GM18870 (cell line): ENCODE measurements around the gene EVPL.
"Not testable (repeated sequence)": the region's sequence is repeated elsewhere in the genome, so short reads cannot be mapped to it uniquely, and the experiment has no call there.

Source experiments
- ATAC-seq: cut with Tn5 transposase; IDR thresholded peaks from one replicate; pipeline ENCODE4 v1.9.1; 2021; ENCODE audit warnings: moderate library complexity; ENCODE audit not compliant: unreplicated experiment

The EVPL gene

DNA sequence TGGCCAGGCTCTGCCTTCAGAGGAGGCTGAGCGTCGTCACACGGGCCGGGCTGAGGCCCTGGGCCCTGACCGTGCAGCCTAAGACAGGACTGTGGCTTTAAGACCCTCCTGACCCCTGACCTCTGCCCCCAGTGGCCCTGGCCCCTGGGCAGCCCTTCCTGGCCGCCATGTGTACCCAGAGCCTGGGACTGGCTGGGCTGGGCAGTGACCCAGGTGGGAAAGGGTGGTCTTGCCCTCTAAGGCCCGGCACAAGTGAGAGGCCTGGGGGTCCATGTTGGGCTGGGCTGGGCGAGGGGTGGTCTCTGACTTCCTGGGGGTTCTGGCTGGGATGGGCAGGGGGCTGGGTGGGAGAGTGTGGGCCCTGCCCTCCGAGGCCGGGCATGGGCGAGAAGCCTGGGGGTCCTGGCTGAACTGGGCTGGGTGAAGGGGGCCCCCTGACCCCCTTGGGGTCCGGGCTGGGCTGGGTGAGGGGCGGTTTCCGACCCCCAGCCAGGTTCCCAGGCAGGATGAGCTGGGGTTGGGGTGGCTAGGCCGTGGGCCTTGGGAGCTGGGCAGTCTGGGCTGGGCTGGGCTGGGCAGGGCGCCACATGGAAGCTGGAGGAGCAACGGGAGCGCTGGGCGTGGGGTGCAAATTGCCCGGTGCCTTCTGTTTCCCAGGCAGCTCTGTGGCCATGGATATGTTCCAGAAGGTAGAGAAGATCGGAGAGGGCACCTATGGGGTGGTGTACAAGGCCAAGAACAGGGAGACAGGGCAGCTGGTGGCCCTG is 26.2 kb downstream of the EVPL start, which contains the start of gene CDK3:
TSS of gene CDK3 (plus strand) at position 101 of the 767 bp plus-strand sequence. CDS start at position 672, 571 bp downstream.
- ATAC-seq: no peak

- no peak for ATAC-seq
Observed at GRCh38 chr17:76000016-76000754, 26.9 kb downstream of the EVPL start.

DNA sequence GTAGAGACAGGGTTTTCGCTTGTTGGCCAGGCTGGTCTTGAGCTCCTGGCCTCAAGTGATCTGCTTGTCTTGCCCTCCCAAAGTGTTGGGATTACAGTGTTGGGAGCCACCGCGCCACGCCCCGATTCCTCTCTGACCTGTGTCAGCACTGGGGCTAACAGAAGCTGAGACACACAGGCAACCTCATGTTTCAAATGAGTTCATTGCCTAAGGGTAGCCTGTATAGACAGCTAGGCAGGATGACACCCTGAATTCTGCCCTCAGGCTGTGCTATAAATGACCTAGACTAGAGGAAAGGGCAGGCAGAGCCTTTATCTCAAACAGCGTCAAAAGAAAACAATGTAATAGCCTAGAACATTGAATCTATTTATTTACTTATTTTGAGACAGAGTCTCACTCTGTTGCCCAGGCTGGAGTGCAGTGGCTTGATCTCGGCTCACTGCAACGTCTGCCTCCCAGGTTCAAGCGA is 28.7 kb downstream of the EVPL start:
- no peak for ATAC-seq

DNA sequence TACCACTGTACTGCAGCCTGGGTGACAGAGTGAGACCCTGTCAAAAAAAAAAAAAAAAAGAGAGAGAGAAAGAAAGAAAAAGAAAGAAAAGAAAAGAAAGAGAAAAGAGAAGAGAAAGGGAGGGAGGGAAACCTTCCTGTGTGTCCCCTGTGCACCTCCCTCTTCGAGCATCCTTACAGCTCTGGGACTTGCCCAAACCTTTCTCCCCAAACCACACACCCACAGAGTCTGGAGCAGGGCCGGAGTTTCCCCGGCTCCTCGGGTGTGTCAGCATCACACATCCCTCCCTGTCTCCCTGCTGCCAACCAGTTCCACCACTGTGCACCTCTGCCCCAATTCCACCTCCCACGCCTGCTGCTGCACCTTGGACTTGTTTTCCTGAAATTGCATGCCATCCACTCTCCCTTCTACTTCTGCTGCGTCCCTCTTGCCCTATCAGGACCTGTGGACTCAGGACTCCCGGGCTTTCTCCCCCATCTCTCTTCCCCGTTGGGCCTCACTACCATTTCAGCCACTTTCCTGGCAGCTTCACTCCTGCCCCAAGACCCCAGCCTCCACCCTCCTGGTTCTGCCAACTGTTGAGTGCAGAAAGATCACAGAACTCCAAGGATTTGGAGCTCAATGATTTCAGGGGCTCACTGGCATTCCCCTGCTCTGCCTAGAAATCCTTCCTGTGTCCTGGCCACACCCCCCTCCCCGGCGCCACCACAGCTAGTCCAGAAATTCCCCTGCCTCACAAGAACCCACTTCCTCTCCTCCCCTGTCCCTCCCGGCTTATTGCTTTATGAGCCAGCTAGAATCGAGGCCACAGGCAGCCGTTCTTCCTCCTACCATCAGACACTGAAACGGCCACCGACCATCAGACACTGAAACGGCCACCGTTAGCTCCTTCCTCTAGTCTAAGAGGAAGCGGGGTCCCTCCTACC is 30.2 kb downstream of the EVPL start:
- no peak for ATAC-seq

DNA sequence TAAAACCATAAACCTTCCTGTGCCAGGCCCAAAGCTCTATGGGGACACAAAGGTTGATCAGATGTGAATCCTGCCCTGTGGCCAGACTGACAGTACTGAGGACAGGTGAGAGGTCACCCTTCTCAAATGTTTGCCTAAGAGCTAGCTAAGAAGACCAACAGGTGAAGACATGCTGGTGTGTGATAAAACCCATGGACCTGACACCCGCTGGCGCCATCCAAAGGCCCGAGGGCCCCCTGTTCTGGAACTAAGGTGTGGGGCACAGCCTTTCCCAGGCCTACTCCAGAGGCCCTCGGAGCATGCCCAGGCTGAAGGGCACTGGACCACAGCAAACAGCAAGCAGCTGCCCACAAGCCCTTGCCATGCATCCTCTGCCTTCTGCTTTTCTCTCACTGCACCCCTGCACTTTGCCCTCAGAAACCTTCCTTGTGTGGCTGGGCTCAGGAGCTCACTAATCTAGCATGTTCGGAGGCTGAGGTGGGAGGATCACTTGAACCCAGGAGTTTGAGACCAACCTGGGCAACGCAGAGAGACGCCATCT is 31.7 kb downstream of the EVPL start:
- ATAC-seq: no peak

GRCh38 chr17:75994802-75995370 is 32.2 kb downstream of the EVPL start:
- no peak for ATAC-seq

GRCh38 chr17:75991396-75991795 is 35.7 kb downstream of the EVPL start:
- no peak for ATAC-seq

DNA sequence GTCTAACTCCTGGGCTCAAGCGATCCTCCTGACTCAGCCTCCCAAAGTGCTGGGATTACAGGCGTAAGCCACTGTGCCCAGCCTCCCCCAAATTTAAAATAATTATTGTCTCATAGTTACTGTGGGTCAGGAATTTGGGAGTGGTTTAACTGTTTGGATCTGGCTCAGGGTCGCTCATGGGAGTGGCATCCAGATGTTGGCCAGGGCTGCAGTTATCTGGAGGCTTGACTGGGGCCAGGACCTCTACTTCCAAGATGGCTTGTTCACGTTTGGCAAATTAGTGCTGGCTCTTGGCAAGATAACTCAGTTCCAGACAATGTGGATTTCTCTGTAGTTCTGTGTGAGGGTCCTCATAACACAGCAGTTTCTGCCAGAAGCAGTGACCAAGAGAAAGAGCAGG is 40.1 kb downstream of the EVPL start:
- ATAC-seq: no peak

DNA sequence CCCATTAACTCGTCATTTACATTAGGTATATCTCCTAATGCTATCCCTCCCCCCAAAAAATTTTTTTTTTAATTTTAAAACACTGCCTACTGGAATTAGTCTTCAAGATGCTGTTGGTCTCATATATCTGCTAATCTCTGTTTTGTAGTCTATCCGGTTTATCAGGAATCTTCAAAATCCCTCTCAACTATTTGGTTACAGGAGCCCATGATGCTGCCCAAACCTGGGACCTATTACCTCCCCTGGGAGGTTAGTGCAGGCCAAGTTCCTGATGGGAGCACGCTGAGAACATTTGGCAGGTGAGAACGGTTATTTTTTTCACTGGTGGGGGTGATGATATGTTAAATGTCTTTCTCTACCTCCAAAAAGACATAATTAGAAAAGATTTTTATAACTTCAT is 41.1 kb downstream of the EVPL start:
- ATAC-seq: no peak

DNA sequence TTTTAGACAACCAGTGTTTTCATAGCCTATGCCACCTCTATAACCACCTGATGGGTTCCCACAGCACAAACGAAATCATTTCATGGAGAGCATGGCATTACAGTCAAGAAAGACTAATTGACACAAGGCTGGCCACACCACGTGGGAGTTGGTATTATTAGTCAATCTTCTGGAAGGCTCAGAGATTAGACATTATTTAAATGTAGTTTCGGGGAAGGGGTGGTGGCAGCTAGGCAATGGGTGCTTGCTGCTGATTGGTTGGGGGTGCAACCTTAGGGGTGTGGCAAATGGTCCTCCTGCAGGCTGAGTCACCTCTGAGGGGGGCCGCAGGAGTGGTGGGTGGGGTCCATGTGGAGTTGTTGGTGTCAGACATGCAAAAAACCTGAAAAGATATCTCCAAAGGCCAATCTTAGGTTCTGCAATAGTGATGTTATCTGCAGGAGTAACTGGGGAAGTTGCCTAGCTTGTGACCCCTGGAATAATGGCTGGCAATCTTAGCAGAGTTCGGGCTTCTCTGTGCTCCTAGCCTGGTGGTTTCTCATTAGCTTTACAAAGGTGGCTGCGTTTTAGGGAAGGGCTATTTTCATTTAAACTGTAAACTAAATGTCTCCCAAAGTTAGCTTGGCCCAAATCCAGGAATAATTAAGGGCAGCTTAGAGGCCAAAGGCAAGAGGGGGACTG is 43.5 kb downstream of the EVPL start:
- no peak for ATAC-seq

GRCh38 chr17:75981019-75981615 is 46.0 kb downstream of the EVPL start:
- no peak for ATAC-seq

- ATAC-seq: no peak
Observed at GRCh38 chr17:75980188-75981018, 46.7 kb downstream of the EVPL start.

DNA sequence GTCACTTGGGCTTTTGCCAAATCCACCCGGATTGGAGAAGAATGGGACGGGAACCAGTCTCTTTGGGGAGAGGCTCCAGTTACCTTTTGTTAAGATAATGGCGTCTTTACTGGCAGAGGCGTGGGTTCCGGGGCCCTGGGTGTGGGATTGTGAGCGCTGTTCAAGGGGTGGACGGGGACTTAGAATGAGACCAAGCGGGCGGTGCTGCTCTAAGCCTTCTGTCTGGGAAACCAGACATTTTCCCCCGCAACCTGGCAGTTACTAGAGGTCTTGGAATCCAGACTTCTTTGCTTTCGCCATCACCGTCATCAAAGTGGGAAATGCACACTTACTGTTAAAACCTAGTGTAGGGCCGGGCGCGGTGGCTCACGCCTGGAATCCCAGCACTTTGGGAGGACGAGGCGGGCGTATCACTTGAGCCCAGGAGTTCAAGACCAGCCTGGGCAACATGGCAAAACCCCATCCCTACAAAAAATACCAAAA is 47.4 kb downstream of the EVPL start:
- ATAC-seq: no peak

DNA sequence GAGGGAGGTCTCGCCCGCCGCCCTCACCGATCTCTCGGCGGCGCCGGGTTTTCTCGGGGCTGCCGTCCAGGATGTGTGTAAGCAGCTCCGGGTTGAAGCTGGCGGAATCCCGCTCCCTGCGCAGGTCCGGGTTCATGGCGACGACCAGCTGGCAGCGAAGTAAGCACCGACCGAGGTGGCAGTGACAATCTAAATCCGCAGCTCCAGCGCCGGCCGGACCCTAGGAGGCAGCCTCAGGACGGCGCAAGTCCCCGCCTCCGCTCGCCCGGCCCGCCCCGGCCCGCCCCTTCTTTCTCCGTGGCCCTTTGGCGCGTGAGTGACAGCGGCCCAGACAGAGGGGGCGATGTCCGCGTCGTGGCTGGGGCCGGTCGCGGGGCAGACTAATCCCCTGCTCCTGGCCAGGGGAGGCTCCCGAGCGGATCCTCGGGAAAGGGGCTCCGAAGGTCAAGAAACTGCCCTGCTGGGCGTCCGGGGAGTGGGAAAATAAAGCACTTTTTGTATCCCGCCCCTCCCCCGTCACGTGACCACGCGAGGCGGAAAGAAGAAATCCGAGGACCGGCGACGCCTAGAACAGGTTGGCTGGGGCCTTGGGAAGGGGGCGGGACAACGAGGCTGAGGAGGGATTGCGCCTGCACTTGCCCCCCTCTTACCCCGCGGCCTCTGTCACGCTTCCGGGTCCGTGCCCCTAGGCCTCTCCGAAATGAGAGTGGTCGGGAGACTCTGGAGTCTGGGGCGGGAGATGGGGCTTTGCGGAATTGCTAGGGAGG is 48.0 kb downstream of the EVPL start, which contains the start of the genes ACOX1 and TEN1:
TSS of gene ACOX1 (minus strand) at position 229 of the 767 bp plus-strand sequence. CDS start at position 136, 93 bp downstream.
TSS of gene TEN1 (plus strand) at position 303 of the 767 bp plus-strand sequence. CDS start 6,953 bp downstream, outside the sequence.
- ATAC-seq: peak; percentile 63

GRCh38 chr17:75976175-75976848 is 50.8 kb downstream of the EVPL start:
- ATAC-seq: no peak

- ATAC-seq: no peak
Observed at GRCh38 chr17:75975757-75976174, 51.3 kb downstream of the EVPL start.

GRCh38 chr17:75975187-75975586 is 51.9 kb downstream of the EVPL start:
- ATAC-seq: not testable (repeated sequence)
